GM21619 (cell line): ENCODE data around the gene PC.
"Not testable (repeated sequence)": the region's sequence is repeated elsewhere in the genome, so short reads cannot be mapped to it uniquely, and the experiment has no call there.

Source experiments
- ATAC-seq: cut with Tn5 transposase; IDR thresholded peaks from one replicate; pipeline ENCODE4 v1.9.1; 2021; ENCODE audit not compliant: unreplicated experiment

The PC gene

GRCh38 chr11:66800720-66801428, 157.3 kb downstream of the PC start:
- ATAC-seq: peak; percentile 63

- ATAC-seq: not testable (repeated sequence)
Observed at GRCh38 chr11:66799815-66800214, 158.4 kb downstream of the PC start.
